Smooth muscle cell (in vitro differentiated cells): Measurements from ENCODE around the gene ADIRF. TPM values are rescaled to one million over a fixed set of nuclear protein-coding genes. Genes with fewer than 3 reads are reported as not detected.
"Not testable (repeated sequence)": the region's sequence is repeated elsewhere in the genome, so short reads cannot be mapped to it uniquely, and the experiment has no call there.

Source experiments
- DNase-seq: peaks from one replicate; lab custom pipeline; 2025; ENCODE audit not compliant: unreplicated experiment; lab: John Stamatoyannopoulos, UW
- H2AFZ ChIP-seq: fragments of 200-600 bp; sonication (generic); 2 replicates; pipeline ENCODE4 v1.6.0; 2016; ENCODE audit warnings: antibody characterized with exemption, low read depth, mild to moderate bottlenecking
- H3F3A ChIP-seq: fragments of 200-600 bp; sonication (generic); 2 replicates; pipeline ENCODE4 v1.6.0; 2017; ENCODE audit warnings: antibody characterized with exemption, low read depth
- H3K27ac ChIP-seq: fragments of 200-600 bp; sonication (generic); 2 replicates; pipeline ENCODE4 v1.5.1; 2016; ENCODE audit warnings: low read depth, mild to moderate bottlenecking
- H3K27me3 ChIP-seq: fragments of 200-600 bp; sonication (generic); 2 replicates; pipeline ENCODE4 v1.6.1; 2016; ENCODE audit warnings: low read depth, mild to moderate bottlenecking
- H3K36me3 ChIP-seq: fragments of 200-600 bp; sonication (generic); 2 replicates; pipeline ENCODE4 v1.5.1; 2016; ENCODE audit warnings: low read depth
- H3K4me1 ChIP-seq: fragments of 200-600 bp; sonication (generic); 2 replicates; pipeline ENCODE4 v1.5.1; 2016; ENCODE audit warnings: low read depth
- H3K4me2 ChIP-seq: fragments of 200-600 bp; sonication (generic); 2 replicates; pipeline ENCODE4 v1.6.0; 2016; ENCODE audit warnings: mild to moderate bottlenecking
- H3K4me3 ChIP-seq: fragments of 200-600 bp; sonication (generic); 2 replicates; pipeline ENCODE4 v1.5.1; 2016; ENCODE audit warnings: mild to moderate bottlenecking
- H3K79me2 ChIP-seq: fragments of 200-600 bp; sonication (generic); 2 replicates; pipeline ENCODE4 v1.6.0; 2016; ENCODE audit warnings: low read depth, mild to moderate bottlenecking
- H3K9ac ChIP-seq: fragments of 200-600 bp; sonication (generic); 2 replicates; pipeline ENCODE4 v1.6.0; 2016; ENCODE audit warnings: low read depth
- H3K9me3 ChIP-seq: fragments of 200-600 bp; sonication (generic); replicated peaks from 2 replicates; pipeline ENCODE4 v1.5.1; 2016; ENCODE audit warnings: low read depth
- H4K20me1 ChIP-seq: fragments of 200-600 bp; sonication (generic); 2 replicates; pipeline ENCODE4 v1.6.0; 2016; ENCODE audit warnings: low read depth
- WGBS: methylation state at CpG from one replicate; pipeline ENCODE4 v1.1.7; 2016; ENCODE audit warnings: low lambda C conversion rate; 5-methylcytosine and 5-hydroxymethylcytosine counted together
- polyA plus RNA-seq: library from polyadenylated mRNA; unstranded; fragments of >200 nt; fragmentation: Nextera tagmentation; extraction: Ambion mirVana; gene quantifications from 2 replicates; pipeline ENCODE4 v1.2.1, GENCODE V29; 2016
- total RNA-seq: library from RNA; depleted of rRNA; stranded (reverse); fragments of >200 nt; gene quantifications from 2 replicates; pipeline ENCODE4 v1.2.3, GENCODE V29; 2014
- TF ChIP-seq, protein P1 (sequence below): fragments of 200-600 bp; sonication (generic); IDR thresholded peaks from 2 replicates; pipeline ENCODE4 v1.5.1; 2017; ENCODE audit warnings: borderline replicate concordance, mild to moderate bottlenecking, antibody characterized with exemption; ENCODE audit not compliant: insufficient read depth, poor library complexity, severe bottlenecking

ADIRF gene
- total and polyA plus RNA-seq, 2 experiments from 2014 or later = 0.99 TPM; not detected in 1

GRCh38 chr10:86992929-86993328, 24.6 kb downstream of the ADIRF start:
- no peaks in the 10 kb centered on the region for H3K4me1 ChIP-seq
- no peaks in the 10 kb centered on the region for H3F3A ChIP-seq
- H4K20me1 ChIP-seq = no peaks in the 10 kb centered on the region
- no peak overlapping the region for H3K4me2 ChIP-seq
- H3K79me2 ChIP-seq = no peaks in the 10 kb centered on the region
- 76% methylated on average over 2 of the region's 2 CpGs for WGBS
- no peak overlapping the region for H2AFZ ChIP-seq
- H3K27ac ChIP-seq = no peak overlapping the region
- H3K9me3 ChIP-seq = no peaks in the 10 kb centered on the region
- H3K27me3 ChIP-seq = no peaks in the 10 kb centered on the region
- no peak overlapping the region for H3K4me3 ChIP-seq
- H3K36me3 ChIP-seq = no peaks in the 10 kb centered on the region
- H3K9ac ChIP-seq = no peak overlapping the region
- TF ChIP-seq, protein P1, sequence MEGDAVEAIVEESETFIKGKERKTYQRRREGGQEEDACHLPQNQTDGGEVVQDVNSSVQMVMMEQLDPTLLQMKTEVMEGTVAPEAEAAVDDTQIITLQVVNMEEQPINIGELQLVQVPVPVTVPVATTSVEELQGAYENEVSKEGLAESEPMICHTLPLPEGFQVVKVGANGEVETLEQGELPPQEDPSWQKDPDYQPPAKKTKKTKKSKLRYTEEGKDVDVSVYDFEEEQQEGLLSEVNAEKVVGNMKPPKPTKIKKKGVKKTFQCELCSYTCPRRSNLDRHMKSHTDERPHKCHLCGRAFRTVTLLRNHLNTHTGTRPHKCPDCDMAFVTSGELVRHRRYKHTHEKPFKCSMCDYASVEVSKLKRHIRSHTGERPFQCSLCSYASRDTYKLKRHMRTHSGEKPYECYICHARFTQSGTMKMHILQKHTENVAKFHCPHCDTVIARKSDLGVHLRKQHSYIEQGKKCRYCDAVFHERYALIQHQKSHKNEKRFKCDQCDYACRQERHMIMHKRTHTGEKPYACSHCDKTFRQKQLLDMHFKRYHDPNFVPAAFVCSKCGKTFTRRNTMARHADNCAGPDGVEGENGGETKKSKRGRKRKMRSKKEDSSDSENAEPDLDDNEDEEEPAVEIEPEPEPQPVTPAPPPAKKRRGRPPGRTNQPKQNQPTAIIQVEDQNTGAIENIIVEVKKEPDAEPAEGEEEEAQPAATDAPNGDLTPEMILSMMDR = no peak
- DNase-seq = no peak

DNA sequence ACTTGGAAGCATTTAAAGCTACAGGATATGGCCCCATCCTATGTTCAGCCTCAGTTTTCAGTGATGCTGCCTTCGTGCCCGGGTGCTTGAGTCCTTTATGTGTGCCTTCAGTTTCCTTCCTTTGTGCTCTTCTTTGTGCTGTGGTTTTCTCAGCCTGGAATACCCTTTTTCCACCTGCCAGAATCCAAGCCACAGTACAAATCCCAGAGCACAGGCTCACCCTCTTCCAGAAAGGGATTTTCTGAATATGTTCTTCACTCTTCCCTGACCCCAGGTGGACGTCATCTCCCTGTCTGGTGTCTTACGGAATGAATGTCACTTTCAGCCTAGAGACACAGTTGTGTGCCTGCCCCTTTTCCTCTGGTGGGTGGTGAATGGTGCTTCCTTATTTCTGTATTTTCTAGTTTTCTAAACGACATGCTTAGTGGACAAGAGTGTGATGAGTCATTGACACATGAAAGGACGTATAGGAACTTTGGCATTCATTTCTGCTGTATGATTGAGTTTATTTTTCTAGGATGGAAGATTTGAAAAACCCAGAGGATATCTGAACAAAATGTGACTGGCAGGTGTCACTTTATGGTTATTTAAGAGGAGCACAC, 31.6 kb downstream of the ADIRF start:
- not testable (repeated sequence) for H3K27me3 ChIP-seq, H3K9ac ChIP-seq, H3K4me2 ChIP-seq, H3K79me2 ChIP-seq, DNase-seq, H2AFZ ChIP-seq, H3F3A ChIP-seq, H3K9me3 ChIP-seq, H3K4me1 ChIP-seq, H3K36me3 ChIP-seq, H3K4me3 ChIP-seq, H4K20me1 ChIP-seq, H3K27ac ChIP-seq
- WGBS = 65% methylated on average over 6 of the region's 6 CpGs

DNA sequence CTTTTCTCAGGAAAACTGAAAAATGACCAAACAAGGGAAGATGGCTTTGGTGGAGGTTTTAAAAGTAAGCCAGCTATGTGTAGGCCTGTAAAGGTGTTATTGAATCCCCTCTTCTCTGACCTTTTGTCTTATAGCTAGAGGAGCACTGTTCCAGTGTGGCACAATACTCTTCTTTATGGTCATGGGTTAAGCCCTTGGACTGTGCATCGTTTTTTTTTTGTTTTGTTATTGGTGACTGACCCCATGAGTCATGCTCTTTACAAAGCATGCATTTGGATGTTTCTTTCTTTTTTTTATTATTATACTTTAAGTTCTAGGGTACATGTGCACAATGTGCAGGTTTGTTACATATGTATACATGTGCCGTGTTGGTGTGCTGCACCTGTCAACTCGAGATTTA, 32.2 kb downstream of the ADIRF start:
- Histone ChIP-seq H3K79me2 (no peaks in the 10 kb centered on the region), H4K20me1 (no peaks in the 10 kb centered on the region), H3K4me2 (no peak overlapping the region), H3K4me1 (no peaks in the 10 kb centered on the region), H3K9ac (no peak overlapping the region), H3K4me3 (no peak overlapping the region), H3K27ac (no peak overlapping the region), H3K27me3 (no peaks in the 10 kb centered on the region), H2AFZ (no peak overlapping the region), H3K9me3 (no peaks in the 10 kb centered on the region), H3K36me3 (no peaks in the 10 kb centered on the region), H3F3A (no peaks in the 10 kb centered on the region)
- TF ChIP-seq, protein P1 = no peak
- DNase-seq = no peak
- WGBS = 86% methylated on average over 3 of the region's 3 CpGs

GRCh38 chr10:87007124-87007523, 38.8 kb downstream of the ADIRF start:
- not testable (repeated sequence) for H3K4me2 ChIP-seq, H3K9ac ChIP-seq, DNase-seq, H3K27me3 ChIP-seq, H3K4me1 ChIP-seq, H3K27ac ChIP-seq, H3K36me3 ChIP-seq, H3F3A ChIP-seq, H3K4me3 ChIP-seq, H2AFZ ChIP-seq, H4K20me1 ChIP-seq, H3K9me3 ChIP-seq, H3K79me2 ChIP-seq
- WGBS = 92% methylated on average over 1 of the region's 1 CpG

DNA sequence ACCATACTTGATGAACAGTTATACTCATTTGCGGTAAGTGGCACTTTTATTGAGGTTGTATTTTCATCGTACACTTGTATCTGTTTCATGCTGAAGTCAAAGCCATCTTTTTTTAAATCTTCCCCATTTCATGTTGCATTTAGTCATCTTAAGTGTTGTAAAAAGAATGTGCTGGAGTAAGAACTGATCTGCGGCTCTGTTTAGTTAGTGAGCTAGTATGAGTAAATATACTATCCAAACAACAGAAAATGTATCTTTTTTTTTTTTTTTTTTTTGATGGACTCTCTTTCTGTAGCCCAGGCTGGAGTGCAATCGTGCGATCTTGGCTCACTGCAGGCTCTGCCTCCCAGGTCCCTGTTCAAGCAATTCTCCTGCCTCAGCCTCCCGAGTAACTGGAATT, 39.4 kb downstream of the ADIRF start:
- H3F3A ChIP-seq, H3K4me2 ChIP-seq, H3K9me3 ChIP-seq, DNase-seq, H3K36me3 ChIP-seq, H3K27me3 ChIP-seq, H3K4me1 ChIP-seq, H3K79me2 ChIP-seq, H3K27ac ChIP-seq, H2AFZ ChIP-seq, H3K9ac ChIP-seq, H3K4me3 ChIP-seq, H4K20me1 ChIP-seq: not testable (repeated sequence)
- 95% methylated on average over 6 of the region's 6 CpGs for WGBS

DNA sequence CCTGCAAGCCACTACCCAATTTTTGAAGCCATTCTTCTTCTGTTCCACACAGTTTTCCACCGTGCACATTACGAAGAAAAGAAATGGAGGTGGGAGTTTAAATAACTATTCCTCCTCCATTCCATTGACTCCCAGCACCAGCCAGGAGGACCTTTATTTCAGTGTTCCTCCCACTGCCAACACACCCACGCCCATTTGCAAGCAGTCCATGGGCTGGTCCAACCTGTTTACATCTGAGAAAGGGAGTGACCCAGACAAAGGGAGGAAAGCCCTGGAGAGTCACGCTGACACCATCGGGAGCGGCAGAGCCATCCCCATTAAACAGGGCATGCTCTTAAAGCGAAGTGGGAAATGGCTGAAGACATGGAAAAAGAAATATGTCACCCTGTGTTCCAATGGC, 40.0 kb downstream of the ADIRF start:
- H3K79me2 ChIP-seq, H3K27ac ChIP-seq, DNase-seq, H3F3A ChIP-seq, H3K4me1 ChIP-seq, H3K4me2 ChIP-seq, H3K36me3 ChIP-seq, H3K4me3 ChIP-seq, H3K9me3 ChIP-seq, H4K20me1 ChIP-seq, H3K9ac ChIP-seq, H3K27me3 ChIP-seq, H2AFZ ChIP-seq: not testable (repeated sequence)
- WGBS = 93% methylated on average over 7 of the region's 7 CpGs

- not testable (repeated sequence) for H3K4me2 ChIP-seq, H4K20me1 ChIP-seq, H3K27ac ChIP-seq, H3K9me3 ChIP-seq, H3K79me2 ChIP-seq, H3K9ac ChIP-seq, H3K4me1 ChIP-seq, H3K36me3 ChIP-seq, H3F3A ChIP-seq, H3K4me3 ChIP-seq, H3K27me3 ChIP-seq, H2AFZ ChIP-seq, DNase-seq
- 97% methylated on average over 18 of the region's 18 CpGs for WGBS
These were observed 40.9 kb downstream of the ADIRF start for GRCh38 chr10:87009134-87009696.
